Neural progenitor cell (in vitro differentiated cells): ENCODE results near the gene PTGER1. TPM values are rescaled to one million over a fixed set of nuclear protein-coding genes. Genes with fewer than 3 reads are reported as not detected.

Experiments
- DNase-seq: peaks from one replicate; pipeline ENCODE4 v3.0.0-alpha.2; 2016; ENCODE audit warnings: low spot score
- H2AFZ ChIP-seq: fragments of 200-600 bp; sonication (generic); replicated peaks from 2 replicates; pipeline ENCODE4 v1.6.1; 2016; ENCODE audit warnings: antibody characterized with exemption
- H3F3A ChIP-seq: fragments of 200-600 bp; sonication (generic); 2 replicates; pipeline ENCODE4 v1.6.1; 2016; ENCODE audit warnings: antibody characterized with exemption, low read depth
- H3K27ac ChIP-seq: fragments of 200-600 bp; sonication (generic); 2 replicates; pipeline ENCODE4 v1.5.1; 2016; ENCODE audit warnings: mild to moderate bottlenecking
- H3K27me3 ChIP-seq: fragments of 200-600 bp; sonication (generic); 2 replicates; pipeline ENCODE4 v1.6.1; 2016; ENCODE audit warnings: mild to moderate bottlenecking, moderate library complexity
- H3K36me3 ChIP-seq: fragments of 200-600 bp; sonication (generic); 2 replicates; pipeline ENCODE4 v1.5.1; 2016
- H3K4me1 ChIP-seq: fragments of 200-600 bp; sonication (generic); 2 replicates; pipeline ENCODE4 v1.6.1; 2016; ENCODE audit warnings: mixed run types
- H3K4me2 ChIP-seq: fragments of 200-600 bp; sonication (generic); 2 replicates; pipeline ENCODE4 v1.6.1; 2016
- H3K4me3 ChIP-seq: fragments of 200-600 bp; sonication (generic); 2 replicates; pipeline ENCODE4 v1.5.1; 2016
- H3K79me2 ChIP-seq: fragments of 200-600 bp; sonication (generic); 2 replicates; pipeline ENCODE4 v1.6.1; 2016; ENCODE audit warnings: low read depth
- H3K9ac ChIP-seq: fragments of 200-600 bp; sonication (generic); 2 replicates; pipeline ENCODE4 v1.6.1; 2016
- H3K9me3 ChIP-seq: fragments of 200-600 bp; sonication (generic); 2 replicates; pipeline ENCODE4 v1.5.1; 2016; ENCODE audit warnings: low read depth
- H4K20me1 ChIP-seq: fragments of 200-600 bp; sonication (generic); 2 replicates; pipeline ENCODE4 v1.6.1; 2016; ENCODE audit warnings: low read depth
- H3K27ac Mint-ChIP-seq: 3 replicates; pipeline ENCODE4 v1.8.0; 2021; ENCODE audit warnings: mixed read lengths
- H3K27me3 Mint-ChIP-seq: 2 replicates; pipeline ENCODE4 v1.8.0; 2022; ENCODE audit warnings: low read depth, mild to moderate bottlenecking, inconsistent platforms, moderate library complexity, mixed read lengths; ENCODE audit not compliant: insufficient read depth
- H3K36me3 Mint-ChIP-seq: 3 replicates; pipeline ENCODE4 v1.8.0; 2021; ENCODE audit warnings: mixed read lengths
- H3K4me1 Mint-ChIP-seq: 3 replicates; pipeline ENCODE4 v1.8.0; 2021; ENCODE audit warnings: mixed read lengths
- H3K4me3 Mint-ChIP-seq: 3 replicates; pipeline ENCODE4 v1.8.0; 2021; ENCODE audit warnings: mild to moderate bottlenecking, moderate library complexity, mixed read lengths
- H3K9me3 Mint-ChIP-seq: 3 replicates; pipeline ENCODE4 v1.8.0; 2020; ENCODE audit warnings: mixed read lengths
- CTCF ChIP-seq: fragments of 200-600 bp; sonication (generic); IDR thresholded peaks from 2 replicates; pipeline ENCODE4 v1.5.1; 2017; ENCODE audit warnings: antibody characterized with exemption, mild to moderate bottlenecking
- EZH2 ChIP-seq: fragments of 200-600 bp; sonication (generic); IDR thresholded peaks from 2 replicates; pipeline ENCODE4 v1.6.1; 2017; ENCODE audit warnings: antibody characterized with exemption, mild to moderate bottlenecking, moderate library complexity
- EZH2phosphoT487 ChIP-seq: fragments of 200-600 bp; sonication (generic); IDR thresholded peaks from 2 replicates; pipeline ENCODE4 v1.6.1; 2017; ENCODE audit warnings: antibody characterized with exemption
- total RNA-seq: library from RNA; depleted of rRNA; stranded (reverse); fragments of >200 nt; gene quantifications from 2 replicates; pipeline ENCODE4 v1.2.3, GENCODE V29; 2015; ENCODE audit warnings: low replicate concordance

Gene PTGER1
- total RNA-seq, 1 donor from 2014 or later, result not detected

- TF ChIP-seq EZH2phosphoT487 (no peak), CTCF (no peak), EZH2 (no peak)
- Histone ChIP-seq H2AFZ (no peak overlapping the region), H3K27me3 (no peaks in the 10 kb centered on the region), H3K36me3 (no peaks in the 10 kb centered on the region), H3K27ac (no peak overlapping the region), H3F3A (peaks cover 8% of the 10 kb centered on the region), H4K20me1 (peaks cover 37% of the 10 kb centered on the region), H3K79me2 (peaks cover 6% of the 10 kb centered on the region), H3K9ac (no peak overlapping the region), H3K4me3 (no peak overlapping the region), H3K4me2 (no peak overlapping the region), H3K4me1 (peaks cover 3% of the 10 kb centered on the region), H3K9me3 (no peaks in the 10 kb centered on the region)
- Mint-ChIP-seq H3K36me3 (peaks cover 10% of the 10 kb centered on the region), H3K4me3 (no peak overlapping the region), H3K9me3 (no peaks in the 10 kb centered on the region), H3K4me1 (peaks cover 4% of the 10 kb centered on the region), H3K27ac (no peak overlapping the region), H3K27me3 (peaks cover 5% of the 10 kb centered on the region)
- DNase-seq, result no peak
Observed at GRCh38 chr19:14482172-14482941, 7.2 kb upstream of the PTGER1 start.

GRCh38 chr19:14480700-14481079 is 5.5 kb upstream of the PTGER1 start:
- H3F3A ChIP-seq, result peaks cover 4% of the 10 kb centered on the region
- DNase-seq, result no peak
- no peak overlapping the region for H3K9ac ChIP-seq
- Mint-ChIP-seq H3K36me3 (peaks cover 8% of the 10 kb centered on the region), H3K27ac (no peak overlapping the region), H3K4me1 (peaks cover 10% of the 10 kb centered on the region), H3K4me3 (no peak overlapping the region), H3K9me3 (no peaks in the 10 kb centered on the region), H3K27me3 (peaks cover 7% of the 10 kb centered on the region)
- no peak overlapping the region for H3K4me3 ChIP-seq
- H3K27ac ChIP-seq, result no peak overlapping the region
- peaks cover 25% of the 10 kb centered on the region for H4K20me1 ChIP-seq
- no peak overlapping the region for H3K4me2 ChIP-seq
- H3K9me3 ChIP-seq, result no peaks in the 10 kb centered on the region
- H3K4me1 ChIP-seq, result peaks cover 7% of the 10 kb centered on the region
- TF ChIP-seq EZH2phosphoT487 (no peak), CTCF (no peak), EZH2 (no peak)
- H2AFZ ChIP-seq, result no peak overlapping the region
- H3K36me3 ChIP-seq, result no peaks in the 10 kb centered on the region
- H3K79me2 ChIP-seq, result peaks cover under 1% of the 10 kb centered on the region
- no peaks in the 10 kb centered on the region for H3K27me3 ChIP-seq

DNA sequence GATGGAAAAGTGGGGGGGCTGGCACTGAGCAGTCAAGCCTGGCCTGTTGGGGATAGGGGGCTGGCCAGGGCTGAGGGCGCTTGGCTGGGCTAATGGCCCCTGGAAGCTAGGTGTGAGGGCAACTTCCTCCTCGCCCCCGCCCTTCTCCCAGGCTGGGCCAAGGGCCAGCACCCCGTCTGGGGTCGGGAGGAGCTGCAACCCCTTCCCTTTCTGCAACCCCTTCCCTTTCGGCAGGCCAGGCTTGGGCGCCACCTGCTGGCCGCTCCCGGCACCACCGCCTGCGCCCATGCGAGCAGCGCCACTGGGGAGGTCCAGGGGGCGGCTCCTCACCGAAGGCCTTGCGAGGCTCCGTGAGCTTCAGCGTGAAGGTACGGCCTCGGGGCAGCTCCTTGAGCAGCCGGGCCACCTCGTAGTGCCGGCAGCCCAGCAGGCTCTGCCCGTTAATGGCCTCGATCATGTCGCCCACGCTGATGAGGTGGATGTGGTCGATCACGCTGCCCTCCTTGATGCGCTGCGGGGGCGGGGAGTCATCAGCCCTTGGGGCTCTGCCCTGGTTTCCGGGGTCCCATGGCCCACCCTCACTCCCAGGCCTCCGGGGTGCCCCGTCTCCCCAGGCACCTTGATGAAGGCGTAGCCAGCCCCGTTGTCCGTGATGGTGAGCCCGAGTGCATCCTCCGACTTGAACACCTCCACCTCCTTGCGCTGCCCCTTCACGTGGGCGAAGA is 5.0 kb upstream of the PTGER1 start:
- Histone ChIP-seq H3K27ac (no peak overlapping the region), H2AFZ (no peak overlapping the region), H3K9ac (no peak overlapping the region), H4K20me1 (peaks cover 24% of the 10 kb centered on the region), H3K79me2 (no peaks in the 10 kb centered on the region), H3K36me3 (no peaks in the 10 kb centered on the region), H3F3A (peaks cover 9% of the 10 kb centered on the region), H3K4me2 (no peak overlapping the region), H3K4me3 (no peak overlapping the region), H3K27me3 (no peaks in the 10 kb centered on the region), H3K9me3 (no peaks in the 10 kb centered on the region), H3K4me1 (peaks cover 12% of the 10 kb centered on the region)
- TF ChIP-seq EZH2phosphoT487, result no peak
- no peak for TF ChIP-seq EZH2
- TF ChIP-seq CTCF, result peak; percentile 98
- H3K4me3 Mint-ChIP-seq, result no peak overlapping the region
- H3K27me3 Mint-ChIP-seq, result peaks cover 7% of the 10 kb centered on the region
- no peak overlapping the region for H3K27ac Mint-ChIP-seq
- H3K9me3 Mint-ChIP-seq, result no peaks in the 10 kb centered on the region
- H3K4me1 Mint-ChIP-seq, result peaks cover 11% of the 10 kb centered on the region
- DNase-seq, result peak; percentile 82
- peaks cover 8% of the 10 kb centered on the region for H3K36me3 Mint-ChIP-seq
